GM04504 (cell line): ENCODE measurements around the gene VASN.
A peak's percentile ranks its signal among the peaks of the same experiment; 100 is the strongest.

Experiments used
- DNase-seq: peaks from one replicate; pipeline ENCODE4 v3.0.0-alpha.2; 2012; ENCODE audit warnings: low read depth

Gene VASN

DNA sequence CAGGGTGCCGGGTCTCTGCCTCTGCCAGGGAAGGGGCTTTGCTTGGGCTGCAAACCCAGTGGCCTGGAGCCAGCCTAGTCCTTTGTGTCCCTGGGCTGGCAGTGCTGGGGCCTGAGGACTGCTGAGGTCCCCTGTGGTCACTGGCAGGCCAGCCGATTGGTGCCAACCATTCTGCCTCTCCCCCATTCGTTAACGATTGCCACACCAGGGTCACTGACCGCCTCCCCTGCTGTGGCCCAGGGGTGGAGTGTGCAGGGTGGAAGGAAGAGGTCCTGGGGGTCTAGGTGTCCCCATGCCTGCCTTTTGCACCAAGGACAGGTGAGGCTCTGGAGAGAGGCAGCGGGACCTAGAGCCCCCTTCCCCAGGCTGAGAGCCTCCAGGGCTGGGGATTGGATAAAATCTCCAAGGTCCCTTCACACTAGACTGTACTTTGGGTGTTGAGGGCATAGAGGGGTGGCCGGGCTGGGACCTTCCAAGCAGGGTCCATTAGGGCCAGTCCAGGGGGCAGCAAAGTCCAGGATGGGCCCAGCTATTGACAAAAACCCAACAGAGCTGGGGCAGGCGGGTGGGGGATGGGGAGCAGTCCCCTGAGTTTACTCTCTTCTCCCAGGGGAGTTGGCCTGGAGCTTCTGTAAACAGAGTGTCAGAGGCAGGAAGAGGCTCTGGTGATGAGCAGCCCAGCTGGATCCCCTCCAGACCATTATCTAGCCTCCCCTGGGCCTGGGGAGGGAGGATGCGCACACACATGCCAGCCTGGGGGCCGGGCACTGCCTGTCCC, 1.1 kb downstream of the VASN start:
- no peak for DNase-seq

DNA sequence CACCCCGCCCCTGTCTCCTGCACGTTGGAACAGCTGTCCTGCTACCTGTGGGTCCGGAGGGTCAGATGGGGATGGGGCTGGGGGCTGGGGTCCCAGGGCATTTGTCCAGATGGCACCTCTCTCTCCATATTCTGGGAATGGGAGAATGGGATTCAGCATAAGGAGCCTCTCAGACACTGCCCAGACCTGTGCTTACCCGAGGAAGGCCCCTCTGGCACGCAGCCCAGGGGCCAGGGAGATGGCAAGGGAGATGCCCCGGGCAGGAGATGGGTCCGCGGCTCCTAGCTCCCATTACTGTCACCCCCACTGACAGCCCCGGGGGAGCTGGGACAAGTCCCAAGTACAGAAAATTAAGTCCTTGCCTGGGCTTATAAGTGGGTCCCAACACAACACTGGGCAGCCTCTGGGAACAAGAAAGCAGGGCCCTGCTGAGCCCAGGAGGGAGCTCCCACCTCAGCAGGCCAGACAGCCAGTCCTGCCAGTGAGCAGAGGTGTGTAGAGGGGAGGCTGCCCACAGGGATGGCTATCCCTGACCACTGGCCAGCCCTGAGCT, 1.8 kb downstream of the VASN start:
- no peak for DNase-seq

- peak; percentile 95 for DNase-seq
Observed at GRCh38 chr16:4373909-4374742, 2.5 kb downstream of the VASN start.

DNA sequence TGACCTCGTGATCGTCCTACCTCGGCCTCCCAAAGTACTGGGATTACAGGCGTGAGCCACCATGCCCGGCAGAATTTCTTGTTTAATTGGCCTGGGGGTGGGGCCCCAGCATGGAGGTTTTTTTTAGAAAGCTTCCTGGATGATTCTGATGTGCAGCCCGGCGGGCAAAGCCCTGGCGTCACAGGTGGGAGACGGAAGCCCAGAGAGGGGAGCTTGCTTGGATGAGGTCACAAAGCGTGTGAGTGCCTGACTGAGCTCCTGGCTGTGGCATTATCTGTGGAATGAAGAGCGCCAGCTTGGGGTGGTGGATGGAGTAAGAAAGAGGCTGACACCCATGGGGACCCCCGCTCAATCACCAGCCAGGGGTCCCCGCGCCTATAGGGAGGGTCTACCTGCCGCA, 4.1 kb downstream of the VASN start:
- DNase-seq: no peak

GRCh38 chr16:4376126-4376892, 4.7 kb downstream of the VASN start:
- DNase-seq: peak; percentile 82

- no peak for DNase-seq
Observed at GRCh38 chr16:4376893-4377572, 5.4 kb downstream of the VASN start.

- DNase-seq: no peak
Observed at GRCh38 chr16:4377573-4378154, 6.0 kb downstream of the VASN start.

DNA sequence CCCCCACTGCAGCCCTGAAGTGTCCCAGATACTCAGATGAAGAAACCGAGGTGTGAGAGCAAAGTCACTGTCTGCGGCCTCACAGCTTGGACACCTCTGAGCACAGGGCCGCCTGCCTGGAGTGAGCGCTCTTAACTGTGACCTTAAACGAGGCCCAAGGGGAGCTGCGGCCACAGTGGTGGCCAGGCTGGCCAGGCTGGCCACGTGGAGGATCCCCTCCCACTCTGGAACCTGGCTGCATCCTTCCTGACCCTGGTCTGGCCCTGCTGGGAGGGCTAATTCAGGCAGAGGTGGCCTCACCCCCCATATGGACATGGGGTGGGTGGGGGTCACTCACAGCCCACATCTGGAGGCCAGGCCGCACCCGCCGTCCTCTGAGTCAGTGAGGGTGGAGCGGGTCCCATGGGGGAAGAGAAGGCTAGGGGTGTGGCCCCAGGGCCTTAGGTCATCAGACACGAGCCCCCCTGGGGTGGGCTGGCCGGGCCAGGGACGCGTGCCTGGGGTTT, 6.6 kb downstream of the VASN start:
- peak; percentile 70 for DNase-seq

- no peak for DNase-seq
Observed at GRCh38 chr16:4378999-4379690, 7.5 kb downstream of the VASN start.

DNA sequence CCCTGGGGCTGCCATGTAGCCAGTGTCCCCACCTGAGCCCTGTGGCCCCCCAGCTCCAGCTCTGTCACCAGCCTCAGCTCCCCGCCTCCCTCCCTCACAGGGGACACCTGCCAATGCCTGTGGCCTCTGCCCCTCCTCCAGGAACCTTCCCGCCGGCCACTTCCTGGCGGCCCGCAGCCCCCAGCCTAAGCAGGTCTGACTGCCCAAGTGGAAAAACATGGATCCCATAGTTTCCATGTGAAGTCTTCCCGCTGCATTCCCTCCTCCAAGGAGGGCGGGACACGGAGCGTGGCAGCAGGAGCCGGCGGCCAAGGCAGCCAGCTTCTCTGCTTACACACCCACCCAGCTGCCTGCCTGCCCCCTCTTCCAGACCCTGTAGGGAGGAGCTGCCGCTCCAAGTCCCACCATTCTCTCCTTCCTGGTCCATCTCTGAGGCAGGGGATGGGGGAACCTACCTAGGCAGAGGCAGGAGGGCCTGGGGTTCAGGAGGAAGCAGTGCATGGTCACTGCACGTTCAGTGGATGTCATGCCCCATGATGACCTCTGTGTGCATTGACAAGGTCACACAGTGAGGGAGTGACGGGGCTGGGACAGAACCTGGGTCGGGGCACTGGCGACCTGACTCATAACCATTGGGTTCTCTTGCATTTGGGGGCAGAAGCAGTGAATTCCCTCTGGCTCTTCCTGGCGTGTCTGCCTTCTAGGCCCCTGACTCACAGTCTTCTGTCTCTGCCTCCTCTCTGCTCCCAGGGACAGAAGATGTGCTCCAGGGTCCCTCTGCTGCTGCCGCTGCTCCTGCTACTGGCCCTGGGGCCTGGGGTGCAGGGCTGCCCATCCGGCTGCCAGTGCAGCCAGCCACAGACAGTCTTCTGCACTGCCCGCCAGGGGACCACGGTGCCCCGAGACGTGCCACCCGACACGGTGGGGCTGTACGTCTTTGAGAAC, 8.7 kb downstream of the VASN start:
- no peak for DNase-seq

GRCh38 chr16:4381072-4381934, 9.7 kb downstream of the VASN start:
- DNase-seq: no peak

GRCh38 chr16:4381935-4382794, 10.5 kb downstream of the VASN start:
- no peak for DNase-seq

GRCh38 chr16:4382795-4383357, 11.2 kb downstream of the VASN start:
- DNase-seq: no peak

GRCh38 chr16:4383591-4384444, 12.2 kb downstream of the VASN start:
- no peak for DNase-seq

- DNase-seq: peak; percentile 64
Observed at GRCh38 chr16:4384509-4384942, 12.9 kb downstream of the VASN start.
